WTC11 (cell line): ENCODE results near the gene NT5DC4. TPM values are rescaled to one million over a fixed set of nuclear protein-coding genes. Genes with fewer than 3 reads are reported as not detected.

Source experiments
- ATAC-seq: fragments of 200-7000 bp; cut with Tn5 transposase; 2 replicates; pipeline ENCODE4 v1.10.0; 2021; ENCODE audit warnings: mild to moderate bottlenecking, moderate library complexity
- CTCF ChIA-PET: fragments of 300-600 bp; sonication (Branson Sonifier 250); formaldehyde crosslinking; loops from one replicate; lab custom pipeline; 2021; ENCODE audit warnings: antibody characterized with exemption; lab: Charles Lee
- POLR2A ChIA-PET: fragments of 350-600 bp; sonication (Branson Sonifier 250); formaldehyde crosslinking; loops from one replicate; lab custom pipeline; 2021; ENCODE audit warnings: antibody characterized with exemption; lab: Charles Lee
- DNase-seq: peaks from one replicate; pipeline ENCODE4 v3.0.0; 2021; ENCODE audit warnings: low spot score
- H3K27ac Mint-ChIP-seq: 2 replicates; pipeline ENCODE4 v1.8.0; 2021; ENCODE audit warnings: mixed read lengths
- H3K27me3 Mint-ChIP-seq: 2 replicates; pipeline ENCODE4 v1.8.0; 2021; ENCODE audit warnings: low read depth, mild to moderate bottlenecking, moderate library complexity, mixed read lengths
- H3K36me3 Mint-ChIP-seq: 2 replicates; pipeline ENCODE4 v1.8.0; 2021; ENCODE audit warnings: mixed read lengths
- H3K4me1 Mint-ChIP-seq: 2 replicates; pipeline ENCODE4 v1.8.0; 2022; ENCODE audit warnings: mixed read lengths
- H3K4me3 Mint-ChIP-seq: 2 replicates; pipeline ENCODE4 v1.8.0; 2021; ENCODE audit warnings: mild to moderate bottlenecking, moderate library complexity, mixed read lengths
- H3K9me3 Mint-ChIP-seq: 2 replicates; pipeline ENCODE4 v1.8.0; 2021; ENCODE audit warnings: mixed read lengths
- ATF1 ChIP-seq: sonication (generic); formaldehyde crosslinking; IDR thresholded peaks from 2 replicates; pipeline ENCODE4 v1.8.1; 2023; ENCODE audit warnings: mild to moderate bottlenecking, moderate library complexity, missing genetic modification reagents
- E2F4 ChIP-seq: sonication (generic); formaldehyde crosslinking; IDR thresholded peaks from 2 replicates; pipeline ENCODE4 v1.8.1; 2022; ENCODE audit warnings: low read depth, mild to moderate bottlenecking, moderate library complexity, missing genetic modification reagents, borderline replicate concordance
- ESRRA ChIP-seq: sonication (generic); formaldehyde crosslinking; IDR thresholded peaks from 2 replicates; pipeline ENCODE4 v1.8.1; 2022; ENCODE audit warnings: mild to moderate bottlenecking, missing genetic modification reagents, borderline replicate concordance
- FOXK1 ChIP-seq: sonication (generic); formaldehyde crosslinking; IDR thresholded peaks from 2 replicates; pipeline ENCODE4 v1.8.0; 2022; ENCODE audit warnings: mild to moderate bottlenecking, moderate library complexity, missing genetic modification reagents
- FOXP1 ChIP-seq: sonication (generic); formaldehyde crosslinking; IDR thresholded peaks from 2 replicates; pipeline ENCODE4 v1.8.0; 2022; ENCODE audit warnings: missing genetic modification reagents, mild to moderate bottlenecking, moderate library complexity, borderline replicate concordance
- GABPB1 ChIP-seq: sonication (generic); formaldehyde crosslinking; IDR thresholded peaks from 2 replicates; pipeline ENCODE4 v1.8.1; 2023; ENCODE audit warnings: mild to moderate bottlenecking, missing genetic modification reagents
- GRHL2 ChIP-seq: fragments of 250-450 bp; sonication (Bioruptor Pico); IDR thresholded peaks from 2 replicates; pipeline ENCODE4 v1.8.0; 2022; ENCODE audit warnings: mild to moderate bottlenecking, moderate library complexity; ENCODE audit not compliant: insufficient replicate concordance, severe bottlenecking
- KAT7 ChIP-seq: sonication (generic); formaldehyde crosslinking; IDR thresholded peaks from 2 replicates; pipeline ENCODE4 v1.8.1; 2023; ENCODE audit warnings: missing genetic modification reagents, mild to moderate bottlenecking, borderline replicate concordance
- MAX ChIP-seq: sonication (generic); formaldehyde crosslinking; IDR thresholded peaks from 2 replicates; pipeline ENCODE4 v1.8.0; 2022; ENCODE audit warnings: mild to moderate bottlenecking, missing genetic modification reagents
- NR1H2 ChIP-seq: sonication (generic); formaldehyde crosslinking; IDR thresholded peaks from 2 replicates; pipeline ENCODE4 v1.9.0; 2021; ENCODE audit warnings: mild to moderate bottlenecking, moderate library complexity, missing genetic modification reagents
- NR2C2 ChIP-seq: sonication (generic); formaldehyde crosslinking; IDR thresholded peaks from 2 replicates; pipeline ENCODE4 v1.8.0; 2022; ENCODE audit warnings: mild to moderate bottlenecking, missing genetic modification reagents
- PRDM15 ChIP-seq: sonication (generic); formaldehyde crosslinking; IDR thresholded peaks from 2 replicates; pipeline ENCODE4 v1.8.0; 2022; ENCODE audit warnings: missing genetic modification reagents
- RELA ChIP-seq: sonication (generic); formaldehyde crosslinking; IDR thresholded peaks from 2 replicates; pipeline ENCODE4 v1.8.1; 2022; ENCODE audit warnings: missing genetic modification reagents, mild to moderate bottlenecking, borderline replicate concordance
- SMAD3 ChIP-seq: sonication (generic); formaldehyde crosslinking; IDR thresholded peaks from 2 replicates; pipeline ENCODE4 v1.8.0; 2022; ENCODE audit warnings: missing genetic modification reagents, mild to moderate bottlenecking, borderline replicate concordance
- ZBTB21 ChIP-seq: sonication (generic); formaldehyde crosslinking; IDR thresholded peaks from 2 replicates; pipeline ENCODE4 v1.8.1; 2023; ENCODE audit warnings: mild to moderate bottlenecking, missing genetic modification reagents, borderline replicate concordance
- ZNF138 ChIP-seq: sonication (generic); formaldehyde crosslinking; conservative IDR thresholded peaks from 2 replicates; pipeline ENCODE4 v1.8.1; 2022; ENCODE audit warnings: mild to moderate bottlenecking, moderate library complexity, missing genetic modification reagents
- ZNF512 ChIP-seq: sonication (generic); formaldehyde crosslinking; IDR thresholded peaks from 2 replicates; pipeline ENCODE4 v1.8.1; 2022; ENCODE audit warnings: missing genetic modification reagents, borderline replicate concordance
- ZNF532 ChIP-seq: fragments of 250-450 bp; sonication (Bioruptor Pico); IDR thresholded peaks from 2 replicates; pipeline ENCODE4 v1.9.0; 2021; ENCODE audit warnings: mild to moderate bottlenecking, borderline replicate concordance
- ZSCAN18 ChIP-seq: fragments of 250-450 bp; sonication (Bioruptor Pico); IDR thresholded peaks from 2 replicates; pipeline ENCODE4 v2.1.2; 2022; ENCODE audit warnings: mild to moderate bottlenecking, moderate library complexity
- total RNA-seq: library from RNA; stranded (reverse); gene quantifications from 3 replicates; pipeline ENCODE4 v1.2.3, GENCODE V29; 2021

NT5DC4 gene
- total RNA-seq, 1 experiment from 2014 or later, result not detected

- TF ChIP-seq MAX (CRISPR knock-in tag), result no peak
- TF ChIP-seq ESRRA, result no peak
- TF ChIP-seq GABPB1 (CRISPR knock-in tag), result no peak
- TF ChIP-seq ZNF512 (CRISPR knock-in tag), result no peak
- no peak for TF ChIP-seq ATF1
- TF ChIP-seq SMAD3 (CRISPR knock-in tag), result no peak
These were observed 39.3 kb downstream of the NT5DC4 start (continued) for GRCh38 chr2:112760149-112760548.

DNA sequence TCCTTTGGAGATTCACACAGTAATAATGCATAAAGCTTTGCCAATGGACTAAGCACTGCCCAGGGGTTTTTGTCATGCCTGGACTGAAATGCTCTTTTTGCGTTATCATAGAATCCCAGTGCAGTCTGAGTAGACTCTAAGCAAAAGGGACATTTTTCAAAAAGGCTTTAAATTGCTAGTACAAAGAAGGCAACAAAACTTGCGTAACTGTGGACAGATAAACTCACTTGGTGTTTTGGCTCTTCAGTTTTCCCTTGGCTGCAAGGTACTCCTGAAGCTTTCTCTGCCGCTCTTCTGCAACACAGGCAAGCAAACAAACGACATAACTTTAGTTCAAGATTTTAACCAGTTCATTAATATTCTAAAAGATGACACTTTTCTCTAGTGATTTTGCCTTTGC lies 41.5 kb downstream of the NT5DC4 start:
- DNase-seq, result no peak
- H3K9me3 Mint-ChIP-seq, result no peaks in the 10 kb centered on the region
- no peak for ATAC-seq
- H3K4me1 Mint-ChIP-seq, result peaks cover 23% of the 10 kb centered on the region
- H3K27me3 Mint-ChIP-seq, result no peaks in the 10 kb centered on the region
- ChIA-PET POLR2A (no interaction called here), CTCF (interaction anchor here (0.8 to 3.3 kb wide), 3 partner anchors 123 to 179 kb away, joined by 3 to 17 read pairs (median 3); no protein-coding TSS in a partner anchor)
- no peak overlapping the region for H3K4me3 Mint-ChIP-seq
- H3K36me3 Mint-ChIP-seq, result peaks cover 31% of the 10 kb centered on the region
- H3K27ac Mint-ChIP-seq, result no peak overlapping the region
- TF ChIP-seq ZNF532 (CRISPR knock-in tag), result no peak
- no peak for TF ChIP-seq E2F4

DNA sequence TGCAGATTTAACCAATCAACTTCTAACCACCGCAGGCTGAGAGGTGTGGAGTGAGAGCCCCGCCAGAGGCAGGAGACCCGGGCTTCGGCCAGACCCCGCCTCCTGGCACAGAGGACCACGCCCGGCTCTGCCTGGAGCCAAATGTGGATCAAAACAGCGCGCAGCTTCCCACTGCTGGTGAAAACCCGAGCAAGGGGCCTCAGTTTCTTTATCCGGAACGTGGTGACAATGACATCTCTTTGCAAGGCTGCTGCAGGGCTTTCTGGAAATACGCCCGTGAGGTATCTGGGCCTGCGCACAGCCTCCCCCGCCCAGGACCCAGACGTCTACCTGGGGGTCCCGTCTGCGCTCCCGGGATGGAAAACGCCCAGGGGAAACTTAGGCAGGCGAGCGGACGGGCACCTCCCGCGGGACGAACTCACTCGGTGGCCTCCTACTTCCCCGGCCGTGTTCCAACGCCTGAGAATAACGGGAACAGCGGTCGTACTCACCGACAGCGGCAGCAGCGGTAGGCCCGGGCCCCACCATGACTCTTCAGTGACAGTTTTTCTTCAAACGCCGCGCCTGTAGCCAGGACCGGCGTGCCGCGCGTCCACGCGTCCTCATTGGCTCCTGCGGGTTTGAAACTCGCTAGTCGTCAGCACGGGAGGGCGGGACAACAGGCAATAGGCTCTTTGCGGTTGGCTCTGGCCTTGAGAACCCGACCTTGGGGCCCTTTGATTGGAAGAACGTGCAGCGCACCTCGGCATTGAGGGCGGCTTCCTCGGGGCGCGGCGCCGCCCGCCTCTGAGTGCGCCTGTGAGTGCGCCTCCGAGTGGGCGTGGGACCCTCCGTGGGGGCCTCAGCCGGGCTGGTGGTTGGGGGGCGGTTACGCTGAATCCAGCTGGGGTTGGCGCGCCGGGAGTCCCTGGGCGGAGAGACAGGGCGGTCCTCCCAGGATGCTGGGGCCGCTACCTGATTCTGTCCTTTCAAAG lies 43.5 kb downstream of the NT5DC4 start, which contains the start of gene CKAP2L:
TSS of gene CKAP2L (minus strand) at position 539 of the 974 bp plus-strand sequence. CDS start at position 528, 11 bp downstream.
- Mint-ChIP-seq H3K4me3 (peak within 1 kb of the TSS; percentile 97), H3K27me3 (no peaks in the 10 kb centered on the region), H3K27ac (peak within 1 kb of the TSS; percentile 82), H3K9me3 (no peaks in the 10 kb centered on the region), H3K4me1 (peaks cover 23% of the 10 kb centered on the region), H3K36me3 (peaks cover 19% of the 10 kb centered on the region)
- POLR2A ChIA-PET, result no interaction called here
- peak; percentile 95 for DNase-seq
- CTCF ChIA-PET, result interaction anchor here (0.6 to 3.3 kb wide), 3 partner anchors 15 to 177 kb away, joined by 4 to 21 read pairs (median 17); no protein-coding TSS in a partner anchor
- ATAC-seq, result peak; percentile 97
- TF ChIP-seq GRHL2 (no peak), PRDM15 (no peak), KAT7 (CRISPR knock-in tag) (no peak), NR2C2 (no peak), ZNF138 (CRISPR knock-in tag) (no peak), FOXP1 (CRISPR knock-in tag) (peak; percentile 74), NR1H2 (CRISPR knock-in tag) (no peak), ZSCAN18 (CRISPR knock-in tag) (no peak), RELA (no peak), FOXK1 (CRISPR knock-in tag) (peak; percentile 94), ZBTB21 (CRISPR knock-in tag) (no peak)
